NB4 (cell line): ENCODE data around the gene PDZRN3.

ENCODE experiments used
- DNase-seq: peaks from one replicate; pipeline ENCODE4 v3.0.0; 2010; ENCODE audit warnings: low read depth
- H3K4me3 ChIP-seq: one replicate; pipeline ENCODE4 v1.5.1; 2011; ENCODE audit warnings: mild to moderate bottlenecking, low read depth, low read length, moderate library complexity
- MYC ChIP-seq: IDR thresholded peaks from 2 replicates; pipeline ENCODE4 v1.6.1; 2011; ENCODE audit warnings: low read depth, low read length
- POLR2A ChIP-seq: IDR thresholded peaks from 2 replicates; pipeline ENCODE4 v1.6.1; 2011; ENCODE audit warnings: mild to moderate bottlenecking; ENCODE audit not compliant: insufficient read length; ENCODE audit errors: extremely low read depth
- TF ChIP-seq, protein P1 (sequence below): IDR thresholded peaks from one replicate; pipeline ENCODE4 v1.5.1; 2012; ENCODE audit warnings: low read depth, low read length
- TF ChIP-seq, protein P2 (sequence below): IDR thresholded peaks from 2 replicates; pipeline ENCODE4 v1.6.1; 2011; ENCODE audit warnings: low read depth, low read length

PDZRN3 gene

DNA sequence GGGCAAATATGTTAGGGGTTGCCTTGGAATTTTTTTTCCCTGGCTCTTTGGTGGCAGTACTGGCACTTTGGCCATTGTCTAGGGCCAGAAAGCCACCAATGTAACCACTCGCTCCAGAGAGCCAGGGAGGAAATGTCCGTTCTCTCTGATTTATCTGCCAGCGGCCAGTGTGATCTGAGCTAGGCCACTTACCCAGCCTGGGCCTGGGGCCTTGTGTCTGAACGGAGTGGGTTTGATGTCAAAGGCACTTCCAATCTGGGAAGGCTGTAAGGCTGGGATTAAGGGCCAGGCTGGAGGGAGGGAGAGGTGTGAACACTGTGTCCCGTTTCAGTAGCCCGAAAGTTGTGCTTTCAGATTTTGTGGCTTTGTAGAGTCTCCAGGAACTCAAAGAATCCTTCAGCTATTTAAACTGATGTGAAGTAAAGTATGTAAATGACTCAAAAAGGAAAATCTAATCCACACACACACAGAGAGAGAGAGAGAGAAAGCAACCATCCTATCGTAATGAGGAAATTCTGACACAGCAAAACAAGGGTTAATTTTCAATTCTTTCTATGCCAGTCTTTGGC lies 271.0 kb downstream of the PDZRN3 start:
- no peak for TF ChIP-seq POLR2A
- TF ChIP-seq, protein P1, sequence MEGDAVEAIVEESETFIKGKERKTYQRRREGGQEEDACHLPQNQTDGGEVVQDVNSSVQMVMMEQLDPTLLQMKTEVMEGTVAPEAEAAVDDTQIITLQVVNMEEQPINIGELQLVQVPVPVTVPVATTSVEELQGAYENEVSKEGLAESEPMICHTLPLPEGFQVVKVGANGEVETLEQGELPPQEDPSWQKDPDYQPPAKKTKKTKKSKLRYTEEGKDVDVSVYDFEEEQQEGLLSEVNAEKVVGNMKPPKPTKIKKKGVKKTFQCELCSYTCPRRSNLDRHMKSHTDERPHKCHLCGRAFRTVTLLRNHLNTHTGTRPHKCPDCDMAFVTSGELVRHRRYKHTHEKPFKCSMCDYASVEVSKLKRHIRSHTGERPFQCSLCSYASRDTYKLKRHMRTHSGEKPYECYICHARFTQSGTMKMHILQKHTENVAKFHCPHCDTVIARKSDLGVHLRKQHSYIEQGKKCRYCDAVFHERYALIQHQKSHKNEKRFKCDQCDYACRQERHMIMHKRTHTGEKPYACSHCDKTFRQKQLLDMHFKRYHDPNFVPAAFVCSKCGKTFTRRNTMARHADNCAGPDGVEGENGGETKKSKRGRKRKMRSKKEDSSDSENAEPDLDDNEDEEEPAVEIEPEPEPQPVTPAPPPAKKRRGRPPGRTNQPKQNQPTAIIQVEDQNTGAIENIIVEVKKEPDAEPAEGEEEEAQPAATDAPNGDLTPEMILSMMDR = no peak
- TF ChIP-seq, protein P2, sequence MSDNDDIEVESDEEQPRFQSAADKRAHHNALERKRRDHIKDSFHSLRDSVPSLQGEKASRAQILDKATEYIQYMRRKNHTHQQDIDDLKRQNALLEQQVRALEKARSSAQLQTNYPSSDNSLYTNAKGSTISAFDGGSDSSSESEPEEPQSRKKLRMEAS = no peak
- no peak for TF ChIP-seq MYC
- no peak overlapping the region for H3K4me3 ChIP-seq
- no peak for DNase-seq

DNA sequence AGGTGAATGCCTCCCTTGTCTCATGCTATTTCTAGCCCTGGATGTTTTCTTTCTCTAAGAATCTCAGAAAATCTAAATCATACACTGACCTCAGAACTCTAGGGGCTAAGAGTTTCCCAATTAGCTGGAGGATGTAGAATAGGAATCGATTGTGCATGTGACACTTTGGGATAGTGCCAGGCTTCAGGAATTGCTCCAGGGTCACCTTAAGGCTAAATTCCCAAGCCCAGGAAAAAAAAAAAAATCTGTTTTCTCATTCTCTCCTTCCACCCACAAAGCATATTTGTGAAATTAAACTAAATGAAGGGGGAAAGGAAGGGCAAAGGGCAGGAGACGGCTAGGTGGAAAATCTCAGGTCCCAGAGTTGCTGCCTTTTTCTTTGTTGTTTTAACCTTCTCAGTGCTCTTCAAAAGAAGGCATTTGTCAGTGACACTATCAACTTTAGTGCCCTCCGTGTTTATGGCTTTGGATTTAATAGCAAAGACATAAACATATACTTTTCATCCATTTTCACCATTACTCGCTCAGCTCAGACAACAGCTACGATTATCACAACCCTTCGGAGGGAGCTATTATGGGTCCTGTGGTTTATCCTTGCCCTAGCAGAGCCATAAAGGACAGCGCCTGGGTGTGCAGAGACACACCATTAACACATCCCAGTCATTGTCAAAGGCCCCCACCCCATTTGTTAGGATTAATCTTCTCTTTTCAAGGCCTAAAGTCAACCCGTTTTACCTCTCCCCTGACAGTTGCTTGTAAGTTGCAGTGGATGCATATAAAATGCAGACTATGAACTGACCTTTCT lies 271.7 kb downstream of the PDZRN3 start:
- no peak for DNase-seq
- TF ChIP-seq POLR2A = no peak
- TF ChIP-seq, protein P2 = no peak
- TF ChIP-seq MYC = no peak
- TF ChIP-seq, protein P1 = no peak

DNA sequence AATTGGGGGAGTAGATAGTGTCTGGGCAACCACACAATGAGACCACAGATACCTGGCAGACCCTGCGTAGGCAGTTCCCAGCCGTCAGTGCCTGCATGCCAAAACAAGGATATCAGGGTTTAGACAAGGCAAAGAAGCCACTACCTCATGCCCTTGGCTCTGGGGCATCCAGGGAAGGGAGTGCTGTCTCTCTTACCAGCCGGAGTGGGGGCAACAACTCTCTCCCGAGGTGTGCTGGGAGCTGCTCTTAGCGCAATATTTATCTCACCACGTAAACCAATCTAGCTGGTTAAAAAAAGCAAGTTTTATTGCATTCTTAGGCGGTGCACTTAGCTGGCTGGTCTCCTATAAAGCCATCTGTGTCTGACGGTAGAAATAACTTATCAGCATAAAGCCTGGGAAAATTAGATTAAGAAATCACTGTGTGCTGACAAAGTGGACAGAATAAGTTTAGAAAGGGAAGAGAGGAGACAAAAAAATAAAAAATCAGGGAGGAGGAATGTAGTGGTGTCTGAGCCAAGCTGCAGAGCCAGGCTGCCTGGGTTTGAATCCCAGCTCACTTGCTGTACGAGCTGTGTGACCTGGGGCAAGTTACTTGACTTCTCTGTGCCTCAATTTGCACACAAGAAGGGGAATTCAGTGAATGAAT lies 273.2 kb downstream of the PDZRN3 start:
- TF ChIP-seq POLR2A (no peak), MYC (no peak)
- TF ChIP-seq, protein P2 = no peak
- TF ChIP-seq, protein P1 = no peak
- no peak overlapping the region for H3K4me3 ChIP-seq
- peak; percentile 3 for DNase-seq

More for the DNA sequence above, 271.7 kb downstream of the PDZRN3 start:
- no peak overlapping the region for H3K4me3 ChIP-seq

DNA sequence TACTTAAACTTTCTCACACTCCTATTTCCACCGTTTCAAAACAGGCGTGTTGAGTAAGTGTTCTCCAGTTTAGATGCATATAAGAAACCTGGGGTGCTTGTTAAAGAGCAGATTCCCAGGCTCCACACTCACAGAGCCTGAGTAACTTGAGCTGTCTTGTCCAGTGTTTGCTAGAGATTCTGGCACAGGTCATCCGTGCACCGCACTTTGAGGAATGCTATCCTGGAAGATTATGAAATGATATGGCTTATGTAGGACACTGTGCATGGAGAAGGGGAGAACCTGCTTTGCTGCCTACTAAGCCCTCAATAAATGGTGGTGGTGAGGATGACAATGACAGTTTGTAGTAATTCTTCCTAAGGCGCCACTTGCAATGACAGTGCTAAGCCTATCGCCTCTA lies 273.7 kb downstream of the PDZRN3 start:
- DNase-seq = no peak
- H3K4me3 ChIP-seq = no peak overlapping the region
- TF ChIP-seq MYC (no peak), POLR2A (no peak)
- TF ChIP-seq, protein P1 = no peak
- TF ChIP-seq, protein P2 = no peak

DNA sequence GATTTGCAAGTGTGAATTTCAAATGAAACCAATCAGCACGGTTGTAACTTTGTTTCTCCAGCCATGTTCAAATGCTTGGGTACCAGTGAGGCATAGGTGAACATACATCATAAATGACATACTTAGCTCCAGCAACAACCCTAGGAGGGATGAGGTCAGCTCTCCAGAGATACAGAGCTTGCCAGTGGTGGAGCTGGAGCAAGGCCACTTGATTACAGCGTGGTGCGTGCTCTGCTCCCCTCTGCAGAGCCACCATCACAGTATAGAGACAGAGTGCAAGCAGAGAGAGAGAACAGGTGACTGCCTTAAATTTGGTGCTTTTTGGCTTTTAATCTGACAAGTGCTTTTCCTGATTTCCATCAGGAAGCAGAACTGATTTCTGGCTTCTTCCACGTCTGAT lies 275.1 kb downstream of the PDZRN3 start:
- no peak for TF ChIP-seq MYC
- TF ChIP-seq, protein P1 = no peak
- TF ChIP-seq POLR2A = no peak
- TF ChIP-seq, protein P2 = no peak

More for the DNA sequence above, 275.1 kb downstream of the PDZRN3 start:
- H3K4me3 ChIP-seq = no peak overlapping the region
- no peak for DNase-seq
